WERI-Rb-1 (cell line): ENCODE data around the gene CCNT1.

Source experiments
- DNase-seq: peaks from one replicate; pipeline ENCODE4 v3.0.0-alpha.2; 2020
- H3K27ac ChIP-seq: fragments of 250-450 bp; sonication (Bioruptor Pico); 2 replicates; pipeline ENCODE4 v1.5.1; 2020; ENCODE audit warnings: mild to moderate bottlenecking, moderate library complexity
- H3K27me3 ChIP-seq: fragments of 250-450 bp; sonication (Bioruptor Pico); 2 replicates; pipeline ENCODE4 v1.5.1; 2021; ENCODE audit warnings: mild to moderate bottlenecking, low read depth, moderate library complexity; ENCODE audit not compliant: insufficient read depth, severe bottlenecking
- H3K36me3 ChIP-seq: fragments of 250-450 bp; sonication (Bioruptor Pico); 2 replicates; pipeline ENCODE4 v1.5.1; 2020; ENCODE audit warnings: mild to moderate bottlenecking, moderate library complexity
- H3K4me3 ChIP-seq: 2 replicates; pipeline ENCODE4 v1.5.1; 2011; ENCODE audit warnings: low read depth, mild to moderate bottlenecking, control low read depth, low read length
- H3K9me3 ChIP-seq: fragments of 250-450 bp; sonication (Bioruptor Pico); 2 replicates; pipeline ENCODE4 v1.5.1; 2021; ENCODE audit warnings: mild to moderate bottlenecking, moderate library complexity; ENCODE audit not compliant: severe bottlenecking
- CTCF ChIP-seq: IDR thresholded peaks from 2 replicates; pipeline ENCODE4 v1.5.1; 2011; ENCODE audit warnings: low read depth, mild to moderate bottlenecking, control low read depth, inconsistent platforms, low read length

The CCNT1 gene

DNA sequence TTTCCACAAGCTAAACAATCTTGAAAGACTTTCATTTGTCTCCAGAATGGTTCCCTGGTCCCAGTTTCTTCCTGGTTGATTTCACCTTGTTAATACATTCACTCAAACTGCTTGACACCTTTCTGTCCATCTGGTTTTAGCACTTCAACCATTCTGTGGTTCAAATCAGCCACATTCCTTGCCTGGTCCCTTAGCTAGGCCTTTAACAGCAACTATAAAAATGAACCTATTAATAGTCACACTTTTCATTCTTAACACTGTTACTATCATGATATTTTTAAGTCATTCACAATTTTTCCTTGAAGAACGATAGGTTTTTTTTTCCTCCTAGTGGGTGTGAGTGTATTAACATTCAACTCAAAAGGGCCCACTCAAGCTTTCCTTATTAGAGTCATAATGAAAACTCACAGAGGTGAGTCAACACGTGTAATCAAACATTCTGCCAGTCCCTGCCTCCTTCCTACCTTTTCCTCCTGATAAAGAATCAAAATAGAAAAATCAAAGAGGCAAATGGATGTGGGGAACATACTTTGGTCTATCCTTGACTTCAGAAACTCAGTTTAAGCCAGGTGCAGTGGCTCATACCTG, 34.4 kb upstream of the CCNT1 start:
- no peak for DNase-seq
- Histone ChIP-seq H3K36me3 (no peaks in the 10 kb centered on the region), H3K27me3 (no peaks in the 10 kb centered on the region), H3K9me3 (no peaks in the 10 kb centered on the region), H3K27ac (no peak overlapping the region), H3K4me3 (no peak overlapping the region)
- TF ChIP-seq CTCF = no peak

GRCh38 chr12:48750215-48750614, 33.7 kb upstream of the CCNT1 start:
- Histone ChIP-seq H3K36me3 (no peaks in the 10 kb centered on the region), H3K9me3 (no peaks in the 10 kb centered on the region), H3K27ac (no peak overlapping the region), H3K4me3 (no peak overlapping the region), H3K27me3 (no peaks in the 10 kb centered on the region)
- no peak for DNase-seq
- no peak for TF ChIP-seq CTCF

GRCh38 chr12:48744251-48745008, 27.9 kb upstream of the CCNT1 start:
- no peak for DNase-seq
- H3K4me3 ChIP-seq = no peak overlapping the region
- TF ChIP-seq CTCF = no peak

GRCh38 chr12:48739618-48740269, 23.2 kb upstream of the CCNT1 start:
- TF ChIP-seq CTCF = no peak
- no peak for DNase-seq
- no peak overlapping the region for H3K4me3 ChIP-seq

More at GRCh38 chr12:48744251-48745008, 27.9 kb upstream of the CCNT1 start:
- no peaks in the 10 kb centered on the region for H3K27me3 ChIP-seq
- no peaks in the 10 kb centered on the region for H3K36me3 ChIP-seq
- H3K27ac ChIP-seq = no peak overlapping the region
- H3K9me3 ChIP-seq = no peaks in the 10 kb centered on the region

DNA sequence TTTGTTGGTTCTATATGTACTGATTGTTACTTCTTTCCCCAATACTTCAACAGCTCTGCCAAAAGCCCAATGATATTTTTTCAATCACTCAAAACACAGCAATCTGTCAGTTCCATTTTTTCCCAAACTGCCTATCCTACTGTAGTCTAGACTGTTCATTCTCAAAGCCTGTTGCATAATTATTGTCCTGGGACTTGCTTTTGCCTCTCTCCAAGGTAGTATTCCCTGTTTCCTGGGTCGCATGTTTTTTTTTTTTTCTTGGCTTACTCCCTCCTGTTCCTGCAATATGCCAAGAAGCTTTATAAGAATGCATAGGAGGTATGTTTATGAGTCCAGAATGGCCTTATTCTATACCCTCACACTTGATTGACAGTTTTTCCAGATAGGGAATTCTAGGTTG, 19.9 kb upstream of the CCNT1 start:
- H3K9me3 ChIP-seq = no peaks in the 10 kb centered on the region
- no peak for TF ChIP-seq CTCF
- no peak overlapping the region for H3K27ac ChIP-seq
- H3K36me3 ChIP-seq = no peaks in the 10 kb centered on the region
- no peak overlapping the region for H3K4me3 ChIP-seq
- H3K27me3 ChIP-seq = no peaks in the 10 kb centered on the region
- DNase-seq = no peak

More at GRCh38 chr12:48739618-48740269, 23.2 kb upstream of the CCNT1 start:
- Histone ChIP-seq H3K27ac (no peak overlapping the region), H3K9me3 (no peaks in the 10 kb centered on the region), H3K36me3 (no peaks in the 10 kb centered on the region), H3K27me3 (no peaks in the 10 kb centered on the region)
